HEK293 (cell line): Measurements from ENCODE around the gene HNRNPK.

Experiments used
- ATF2 ChIP-seq: fragments of 450-650 bp; formaldehyde crosslinking; IDR thresholded peaks from 2 replicates; pipeline ENCODE4 v1.5.1; 2016; ENCODE audit warnings: missing biosample characterization, missing genetic modification characterization, low read depth
- HOXC10 ChIP-seq: sonication (generic); formaldehyde crosslinking; IDR thresholded peaks from 2 replicates; pipeline ENCODE4 v1.8.1; 2023; ENCODE audit warnings: mild to moderate bottlenecking, missing genetic modification reagents
- IKZF3 ChIP-seq: fragments of 450-650 bp; IDR thresholded peaks from 2 replicates; pipeline ENCODE4 v1.5.0; 2018; ENCODE audit warnings: missing biosample characterization, mild to moderate bottlenecking, missing genetic modification characterization, moderate library complexity
- MZF1 ChIP-seq: fragments of 450-650 bp; formaldehyde crosslinking; IDR thresholded peaks from 2 replicates; pipeline ENCODE4 v1.5.1; 2017; ENCODE audit warnings: missing biosample characterization, missing genetic modification characterization, borderline replicate concordance
- OVOL3 ChIP-seq: fragments of 450-650 bp; formaldehyde crosslinking; IDR thresholded peaks from 2 replicates; pipeline ENCODE4 v1.5.1; 2016; ENCODE audit warnings: missing biosample characterization, missing genetic modification characterization
- PATZ1 ChIP-seq: fragments of 450-650 bp; formaldehyde crosslinking; IDR thresholded peaks from 2 replicates; pipeline ENCODE4 v1.5.1; 2016; ENCODE audit warnings: missing biosample characterization, missing genetic modification characterization
- PBX3 ChIP-seq: sonication (generic); formaldehyde crosslinking; IDR thresholded peaks from 2 replicates; pipeline ENCODE4 v1.8.1; 2022; ENCODE audit warnings: mild to moderate bottlenecking, moderate library complexity, missing genetic modification reagents
- PRDM10 ChIP-seq: fragments of 450-650 bp; formaldehyde crosslinking; IDR thresholded peaks from 2 replicates; pipeline ENCODE4 v1.5.1; 2016; ENCODE audit warnings: missing biosample characterization, missing genetic modification characterization
- SP7 ChIP-seq: fragments of 450-650 bp; formaldehyde crosslinking; IDR thresholded peaks from 2 replicates; pipeline ENCODE4 v1.5.1; 2016; ENCODE audit warnings: missing biosample characterization, missing genetic modification characterization
- ZBTB1 ChIP-seq: fragments of 450-650 bp; formaldehyde crosslinking; IDR thresholded peaks from 2 replicates; pipeline ENCODE4 v1.5.1; 2016; ENCODE audit warnings: missing biosample characterization, missing genetic modification characterization
- ZFP69B ChIP-seq: fragments of 450-650 bp; formaldehyde crosslinking; IDR thresholded peaks from 2 replicates; pipeline ENCODE4 v1.5.1; 2016; ENCODE audit warnings: missing biosample characterization, missing genetic modification characterization
- ZNF10 ChIP-seq: fragments of 450-650 bp; formaldehyde crosslinking; IDR thresholded peaks from 2 replicates; pipeline ENCODE4 v1.5.1; 2017; ENCODE audit warnings: missing biosample characterization, missing genetic modification characterization
- ZNF157 ChIP-seq: fragments of 450-650 bp; formaldehyde crosslinking; IDR thresholded peaks from 2 replicates; pipeline ENCODE4 v1.5.1; 2016; ENCODE audit warnings: missing biosample characterization, missing genetic modification characterization
- ZNF16 ChIP-seq: fragments of 450-650 bp; formaldehyde crosslinking; IDR thresholded peaks from 2 replicates; pipeline ENCODE4 v1.5.1; 2016; ENCODE audit warnings: low read depth, missing biosample characterization, missing genetic modification characterization
- ZNF169 ChIP-seq: fragments of 450-650 bp; formaldehyde crosslinking; IDR thresholded peaks from 2 replicates; pipeline ENCODE4 v1.5.1; 2016; ENCODE audit warnings: missing biosample characterization, missing genetic modification characterization
- ZNF23 ChIP-seq: fragments of 450-650 bp; formaldehyde crosslinking; IDR thresholded peaks from 2 replicates; pipeline ENCODE4 v1.5.1; 2016; ENCODE audit warnings: missing biosample characterization, missing genetic modification characterization, borderline replicate concordance
- ZNF239 ChIP-seq: fragments of 450-650 bp; formaldehyde crosslinking; IDR thresholded peaks from 2 replicates; pipeline ENCODE4 v1.5.1; 2016; ENCODE audit warnings: missing biosample characterization, missing genetic modification characterization
- ZNF292 ChIP-seq: fragments of 450-650 bp; formaldehyde crosslinking; IDR thresholded peaks from 2 replicates; pipeline ENCODE4 v1.5.1; 2016; ENCODE audit warnings: low read depth, missing biosample characterization, missing genetic modification characterization, borderline replicate concordance
- ZNF398 ChIP-seq: fragments of 450-650 bp; formaldehyde crosslinking; IDR thresholded peaks from 2 replicates; pipeline ENCODE4 v1.5.1; 2017; ENCODE audit warnings: missing biosample characterization, missing genetic modification characterization
- ZNF416 ChIP-seq: fragments of 450-650 bp; formaldehyde crosslinking; IDR thresholded peaks from 2 replicates; pipeline ENCODE4 v1.5.1; 2016; ENCODE audit warnings: missing biosample characterization, missing genetic modification characterization
- ZNF426 ChIP-seq: fragments of 450-650 bp; formaldehyde crosslinking; IDR thresholded peaks from 2 replicates; pipeline ENCODE4 v1.5.1; 2017; ENCODE audit warnings: missing biosample characterization, missing genetic modification characterization, mild to moderate bottlenecking, inconsistent platforms, moderate library complexity
- ZNF48 ChIP-seq: fragments of 450-650 bp; formaldehyde crosslinking; IDR thresholded peaks from 2 replicates; pipeline ENCODE4 v1.5.1; 2016; ENCODE audit warnings: missing biosample characterization, missing genetic modification characterization
- ZNF530 ChIP-seq: fragments of 450-650 bp; formaldehyde crosslinking; IDR thresholded peaks from 2 replicates; pipeline ENCODE4 v1.5.1; 2016; ENCODE audit warnings: low read depth, missing biosample characterization, missing genetic modification characterization
- ZNF558 ChIP-seq: fragments of 450-650 bp; formaldehyde crosslinking; IDR thresholded peaks from 2 replicates; pipeline ENCODE4 v1.5.1; 2016; ENCODE audit warnings: missing biosample characterization, missing genetic modification characterization
- ZNF560 ChIP-seq: fragments of 450-650 bp; formaldehyde crosslinking; IDR thresholded peaks from 2 replicates; pipeline ENCODE4 v1.5.1; 2017; ENCODE audit warnings: missing biosample characterization, missing genetic modification characterization, borderline replicate concordance
- ZNF692 ChIP-seq: fragments of 450-650 bp; formaldehyde crosslinking; IDR thresholded peaks from 2 replicates; pipeline ENCODE4 v1.5.1; 2016; ENCODE audit warnings: missing biosample characterization, missing genetic modification characterization
- ZNF792 ChIP-seq: fragments of 450-650 bp; formaldehyde crosslinking; IDR thresholded peaks from 2 replicates; pipeline ENCODE4 v1.5.1; 2016; ENCODE audit warnings: missing biosample characterization, missing genetic modification characterization
- ZNF837 ChIP-seq: fragments of 450-650 bp; formaldehyde crosslinking; IDR thresholded peaks from 2 replicates; pipeline ENCODE4 v1.5.1; 2016; ENCODE audit warnings: missing biosample characterization, missing genetic modification characterization
- ZNF843 ChIP-seq: fragments of 450-650 bp; formaldehyde crosslinking; IDR thresholded peaks from 2 replicates; pipeline ENCODE4 v1.5.1; 2016; ENCODE audit warnings: missing biosample characterization, missing genetic modification characterization

HNRNPK gene

GRCh38 chr9:83980395-83981125 is 545 bp upstream of the HNRNPK start, which contains the start of gene RMI1 (continued):
- TF ChIP-seq ZNF837 (no peak), ZNF560 (tag by site-specific recombination) (no peak), HOXC10 (CRISPR knock-in tag) (no peak; the same call in 1 of the 2 replicates), ZBTB1 (tag by site-specific recombination) (no peak), PBX3 (0 out of 2 replicates have a peak, but pooled peaks have one; percentile 17), ZNF23 (tag by site-specific recombination) (no peak), ZFP69B (tag by site-specific recombination) (0 out of 2 replicates have a peak, but pooled peaks have one; percentile 23), ZNF157 (no peak), ZNF692 (peak; percentile 56; the same call in 1 of the 2 replicates), ZNF10 (tag by site-specific recombination) (no peak; the same call in 1 of the 2 replicates), ZNF48 (no peak), OVOL3 (no peak), ZNF843 (tag by site-specific recombination) (no peak), ZNF792 (tag by site-specific recombination) (no peak), ZNF416 (tag by site-specific recombination) (no peak), ZNF558 (tag by site-specific recombination) (no peak), ZNF398 (tag by site-specific recombination) (peak; percentile 95), PATZ1 (peak; percentile 81), ZNF426 (tag by site-specific recombination) (no peak), SP7 (tag by site-specific recombination) (no peak; the same call in 1 of the 2 replicates), MZF1 (tag by site-specific recombination) (no peak), ZNF292 (tag by site-specific recombination) (no peak), PRDM10 (tag by site-specific recombination) (peak; percentile 27; the same call in 1 of the 2 replicates), ZNF239 (tag by site-specific recombination) (no peak), ATF2 (tag by site-specific recombination) (no peak), ZNF530 (tag by site-specific recombination) (no peak), IKZF3 (tag by site-specific recombination) (peak; percentile 85), ZNF169 (tag by site-specific recombination) (no peak), ZNF16 (tag by site-specific recombination) (no peak)
